IPS-NIHi7 (cell line): ENCODE measurements around the gene SAMD14.

Source experiments
- DNase-seq: peaks from one replicate; pipeline ENCODE4 v3.0.0; 2012; ENCODE audit warnings: mixed read lengths; ENCODE audit errors: extremely low spot score

The SAMD14 gene

GRCh38 chr17:50097455-50097854 is 32.5 kb downstream of the SAMD14 start:
- no peak for DNase-seq

DNA sequence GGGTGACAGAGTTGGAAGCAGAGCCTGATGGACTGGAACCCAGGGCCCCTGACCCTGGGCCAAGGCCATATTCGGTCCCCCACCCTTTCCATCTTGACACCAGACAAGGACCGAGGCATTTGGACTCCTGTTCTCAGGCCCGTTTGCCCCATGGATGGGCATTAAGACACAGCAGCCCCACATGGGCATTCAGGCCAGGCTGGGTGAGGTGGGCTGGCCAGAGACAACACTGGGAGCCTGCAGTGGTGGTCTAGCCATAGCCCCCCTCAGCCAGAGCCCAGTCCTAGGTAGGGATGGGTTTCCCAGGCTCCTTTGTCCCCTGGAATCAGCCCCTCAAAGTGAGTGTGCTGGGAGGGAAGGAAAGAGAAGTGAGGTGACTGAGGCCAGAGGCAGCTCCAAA is 33.2 kb downstream of the SAMD14 start:
- no peak for DNase-seq

- no peak for DNase-seq
Observed at GRCh38 chr17:50096092-50096491, 33.9 kb downstream of the SAMD14 start.

DNA sequence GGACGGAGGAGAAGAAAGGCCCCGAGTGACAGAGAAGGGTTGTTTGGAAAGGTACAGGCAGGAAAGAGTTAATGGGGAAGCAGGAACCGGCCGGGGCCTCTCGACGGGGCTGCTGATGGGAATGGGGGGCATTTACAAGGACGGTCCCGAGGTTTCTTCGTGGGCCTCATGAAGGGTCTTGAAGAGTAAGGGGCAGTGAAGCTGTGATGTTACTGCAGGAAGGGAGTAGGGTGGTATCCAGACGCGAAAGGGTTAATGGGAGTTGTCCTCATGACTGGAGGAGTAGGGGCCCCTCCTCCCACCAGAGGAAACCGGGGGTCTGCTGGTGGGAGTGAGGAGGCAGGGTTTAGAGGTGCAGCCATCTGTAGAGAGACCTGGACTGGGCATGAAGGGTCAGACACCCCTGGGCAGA is 34.3 kb downstream of the SAMD14 start:
- DNase-seq = peak; percentile 43

GRCh38 chr17:50094753-50095619 is 35.0 kb downstream of the SAMD14 start, which contains the start of gene PDK2:
PDK2 (plus strand) TSS chr17:50095351; CDS start chr17:50095436, 85 bp downstream.
- DNase-seq = peak; percentile 99

DNA sequence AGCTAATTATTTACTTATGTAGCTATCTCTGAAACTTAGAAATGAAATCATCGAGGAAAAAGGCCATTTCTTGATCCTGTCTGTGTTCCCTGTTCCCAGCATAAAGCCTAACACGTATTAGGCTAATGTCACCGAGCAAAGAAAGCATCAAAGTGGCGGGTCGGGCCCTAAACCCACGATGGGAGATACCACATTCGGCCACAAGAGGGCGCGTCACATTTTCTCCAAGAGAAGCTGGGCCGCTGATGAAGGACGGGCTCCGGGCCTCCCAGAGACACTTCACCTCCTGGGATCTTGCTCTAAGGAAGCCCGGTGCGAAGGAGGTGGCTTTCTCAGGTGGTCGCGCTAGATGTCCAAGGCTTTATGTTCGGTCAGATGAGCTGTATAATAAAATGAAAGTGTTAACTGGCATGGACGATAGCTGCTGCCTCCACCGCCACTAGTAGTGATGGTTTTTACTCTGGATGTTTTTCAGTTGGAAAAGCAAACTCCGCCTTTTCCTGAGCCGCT is 35.7 kb downstream of the SAMD14 start:
- peak; percentile 78 for DNase-seq

DNA sequence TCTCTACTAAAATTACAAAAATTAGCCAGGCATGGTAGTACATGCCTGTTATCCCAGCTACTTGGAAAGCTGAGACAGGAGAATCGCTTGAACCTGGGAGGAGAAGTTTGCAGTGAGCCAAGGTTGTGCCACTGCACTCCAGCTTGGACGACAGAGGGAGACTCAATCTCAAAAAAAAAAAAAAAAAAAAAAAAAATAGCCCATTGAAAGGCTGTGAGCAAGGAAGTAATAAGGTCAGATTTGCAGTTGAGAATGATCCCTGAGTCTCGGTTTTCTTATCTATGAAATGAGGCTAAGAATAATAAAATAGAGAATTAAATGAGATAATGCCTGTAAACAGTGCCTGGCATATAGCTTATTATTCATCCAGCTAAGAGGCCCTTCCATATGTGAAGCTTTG is 36.2 kb downstream of the SAMD14 start:
- DNase-seq = no peak

GRCh38 chr17:50093246-50093645 is 36.7 kb downstream of the SAMD14 start:
- no peak for DNase-seq

- DNase-seq = no peak
Observed at GRCh38 chr17:50091918-50092285, 38.1 kb downstream of the SAMD14 start.

DNA sequence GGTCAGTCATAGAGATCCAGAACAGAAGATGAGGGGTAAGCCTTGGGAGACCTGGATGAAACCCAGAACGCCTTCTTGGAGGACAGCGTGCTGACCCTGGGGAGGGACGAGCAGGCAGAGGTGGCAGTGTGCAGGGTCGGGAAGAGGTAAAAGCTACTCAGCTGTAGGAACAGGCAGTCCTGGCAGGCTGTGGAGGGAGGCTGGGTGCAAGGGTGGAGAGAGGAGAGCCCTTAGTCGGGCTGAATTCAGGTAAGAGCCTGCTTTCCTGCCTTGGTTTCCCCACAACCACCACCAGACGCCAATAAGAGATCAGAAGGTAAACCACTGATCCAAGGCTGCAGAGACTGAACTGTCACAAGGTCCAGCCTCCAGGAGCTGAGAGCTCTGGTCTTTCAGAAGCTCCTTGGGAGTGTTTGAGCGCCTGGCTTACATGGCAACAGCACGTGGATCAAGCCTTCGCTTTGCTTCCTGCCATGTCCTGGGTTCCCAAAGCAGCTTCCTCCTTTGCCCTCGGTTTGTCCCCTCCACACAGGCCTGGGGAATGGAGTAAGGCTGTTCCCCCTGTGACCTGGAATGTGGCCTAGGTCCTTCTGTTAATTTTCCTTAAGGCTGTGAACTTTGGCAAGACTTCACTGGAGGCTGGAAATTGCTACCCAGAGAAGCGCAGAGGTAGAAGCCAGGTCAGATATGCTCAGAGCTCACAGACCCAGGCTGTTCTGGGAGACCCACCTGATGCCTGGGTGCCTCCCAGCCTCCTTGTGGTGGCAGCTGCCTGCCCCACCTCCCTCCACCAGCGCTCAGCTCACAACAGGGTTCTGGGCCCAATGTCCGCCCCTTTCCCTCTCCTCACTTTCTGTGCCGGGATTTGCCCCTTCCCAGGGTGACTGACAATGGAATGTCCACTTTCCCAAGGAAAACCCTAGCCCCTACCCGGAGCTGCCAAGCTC is 38.7 kb downstream of the SAMD14 start:
- no peak for DNase-seq

GRCh38 chr17:50090071-50090470 is 39.9 kb downstream of the SAMD14 start:
- no peak for DNase-seq

GRCh38 chr17:50088952-50089825 is 40.8 kb downstream of the SAMD14 start:
- no peak for DNase-seq

DNA sequence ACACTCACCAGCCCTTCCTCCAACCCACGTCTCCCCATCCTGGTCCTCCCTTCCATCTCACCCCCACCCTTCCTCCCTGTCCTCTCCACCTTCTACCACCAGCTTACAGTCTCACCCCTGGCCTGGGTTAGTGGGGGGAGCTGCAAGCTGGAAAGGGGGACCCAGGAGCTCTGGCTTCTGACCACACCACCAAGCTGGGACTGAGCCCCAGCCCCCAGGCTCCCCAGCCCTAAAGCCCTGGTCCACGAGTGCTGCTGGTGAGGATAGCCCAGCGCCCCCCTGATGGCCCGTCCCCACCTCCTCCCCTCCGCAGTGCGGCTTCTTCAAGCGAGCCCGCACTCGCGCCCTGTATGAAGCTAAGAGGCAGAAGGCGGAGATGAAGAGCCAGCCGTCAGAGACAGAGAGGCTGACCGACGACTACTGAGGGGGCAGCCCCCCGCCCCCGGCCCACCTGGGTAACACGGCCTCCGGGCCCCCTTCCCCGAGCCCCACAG is 42.0 kb downstream of the SAMD14 start:
- no peak for DNase-seq

GRCh38 chr17:50087246-50087911 is 42.6 kb downstream of the SAMD14 start:
- DNase-seq = peak; percentile 92

DNA sequence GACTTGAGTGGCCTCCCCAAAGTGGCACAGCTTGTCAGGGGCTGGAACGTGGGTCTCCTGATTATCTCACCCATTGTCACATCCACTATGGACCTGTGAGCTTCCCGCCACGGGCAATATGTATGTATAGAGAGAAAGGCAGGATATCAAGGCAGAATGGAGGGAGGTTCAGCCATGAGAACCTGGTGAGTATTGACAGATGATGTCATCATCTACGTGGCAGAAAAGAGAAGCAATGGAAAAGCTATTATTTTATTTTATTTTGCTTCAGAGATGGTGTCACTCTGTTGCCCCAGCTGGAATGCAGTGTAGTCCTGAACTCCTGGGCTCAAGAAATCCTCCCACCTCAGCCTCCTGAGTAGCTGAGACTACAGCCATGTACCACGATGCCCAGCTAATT is 48.2 kb downstream of the SAMD14 start:
- DNase-seq = no peak

DNA sequence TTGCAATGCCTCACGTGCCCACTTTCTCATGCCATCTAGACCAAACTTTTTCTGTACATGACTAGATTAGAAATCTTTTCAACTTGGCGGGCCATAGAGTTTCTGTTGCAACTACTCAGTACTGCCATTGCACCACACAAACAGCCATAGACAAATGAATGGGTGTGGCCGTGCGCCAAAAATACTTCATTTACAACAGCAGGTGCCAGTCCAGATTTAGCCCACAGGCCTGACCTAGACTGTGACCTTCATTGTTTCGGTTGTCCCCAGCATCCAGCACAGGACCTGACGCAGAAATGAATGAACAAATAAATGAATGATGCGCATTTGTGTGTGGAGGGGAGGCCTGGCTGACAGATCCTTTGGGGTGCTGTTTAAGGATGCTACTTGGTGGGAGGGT is 49.1 kb downstream of the SAMD14 start:
- DNase-seq = no peak

DNA sequence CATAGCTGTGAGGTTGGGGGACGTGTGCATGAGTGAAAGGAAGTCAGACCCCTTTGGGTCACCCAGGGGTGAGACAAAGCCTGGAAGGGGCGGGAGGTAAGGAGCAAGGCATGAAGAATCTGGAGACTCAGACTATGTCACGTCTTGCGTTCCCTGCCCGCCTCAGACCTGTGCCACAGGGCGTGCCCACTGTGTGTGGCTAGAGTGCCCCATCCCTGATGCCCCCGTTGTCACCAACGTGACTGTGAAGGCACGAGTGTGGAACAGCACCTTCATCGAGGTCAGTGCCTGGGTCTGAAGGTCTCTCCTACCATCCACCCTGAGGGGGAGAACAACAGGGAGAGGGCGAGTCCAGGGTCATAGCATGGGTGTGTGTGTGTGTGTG is 49.9 kb downstream of the SAMD14 start:
- no peak for DNase-seq

DNA sequence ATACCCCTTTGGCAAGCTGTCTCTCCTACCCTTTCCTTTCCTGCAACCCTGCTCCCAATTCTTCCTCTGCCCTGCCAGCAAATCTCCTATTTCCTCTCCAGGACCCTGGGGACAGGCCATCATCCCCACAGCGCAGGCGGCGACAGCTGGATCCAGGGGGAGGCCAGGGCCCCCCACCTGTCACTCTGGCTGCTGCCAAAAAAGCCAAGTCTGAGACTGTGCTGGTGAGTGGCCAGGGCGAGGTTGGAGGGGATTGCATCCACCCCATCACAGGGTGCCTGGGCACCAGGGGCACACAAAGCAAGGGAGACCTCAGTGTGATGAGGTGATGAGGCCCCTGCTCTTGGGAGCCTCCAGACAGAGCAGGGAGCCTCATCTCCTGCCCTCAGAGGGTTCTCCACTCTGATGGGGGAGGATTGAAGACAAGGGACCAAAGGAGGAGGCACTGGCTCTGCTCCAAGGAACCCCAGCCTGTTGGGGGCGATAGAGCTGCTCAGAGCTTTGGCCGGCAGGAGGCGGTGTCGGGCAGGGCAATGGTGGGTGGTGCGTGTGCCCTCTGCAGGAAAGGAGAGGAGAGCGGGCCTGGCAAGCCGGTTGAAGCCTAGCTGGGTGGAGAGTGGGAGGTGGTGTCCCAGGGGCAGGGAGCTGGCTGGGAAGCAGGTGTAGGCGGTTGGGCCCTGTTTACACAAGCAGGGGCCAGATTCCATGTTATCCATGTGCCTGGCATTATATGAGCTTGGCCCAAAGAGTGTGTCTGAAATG is 50.4 kb downstream of the SAMD14 start:
- DNase-seq = peak; percentile 81

DNA sequence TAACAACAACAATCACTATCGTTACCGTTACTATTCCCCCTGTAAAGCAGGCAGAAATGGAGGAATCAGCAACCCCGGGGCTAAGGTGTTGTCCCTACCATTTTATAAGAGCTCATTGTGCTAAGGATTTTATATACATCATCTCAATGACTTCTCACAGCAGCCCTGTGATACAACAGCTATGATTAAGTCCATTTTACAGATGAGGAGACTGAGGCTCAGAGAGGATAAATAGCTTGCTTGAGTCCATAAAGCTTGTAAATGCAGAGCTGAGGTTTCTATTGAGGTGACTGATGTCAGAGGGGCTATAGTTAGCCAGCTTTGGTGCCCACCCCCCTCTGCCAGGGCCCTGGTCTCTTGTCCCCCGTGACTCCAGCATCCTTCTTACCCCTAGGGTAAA is 51.5 kb downstream of the SAMD14 start:
- DNase-seq = no peak
